Measurements from ENCODE around the gene HMOX2. TPM values are rescaled to one million over a fixed set of nuclear protein-coding genes. Genes with fewer than 3 reads are reported as not detected.

HMOX2 gene
- total RNA-seq, 2 donors from 2014 or later = 28.3 to 30.5 TPM

- intact Hi-C loops (cut with DNase I) = no loop called here
Measured at GRCh38 chr16:4495766-4496165, 19.6 kb downstream of the HMOX2 start.

DNA sequence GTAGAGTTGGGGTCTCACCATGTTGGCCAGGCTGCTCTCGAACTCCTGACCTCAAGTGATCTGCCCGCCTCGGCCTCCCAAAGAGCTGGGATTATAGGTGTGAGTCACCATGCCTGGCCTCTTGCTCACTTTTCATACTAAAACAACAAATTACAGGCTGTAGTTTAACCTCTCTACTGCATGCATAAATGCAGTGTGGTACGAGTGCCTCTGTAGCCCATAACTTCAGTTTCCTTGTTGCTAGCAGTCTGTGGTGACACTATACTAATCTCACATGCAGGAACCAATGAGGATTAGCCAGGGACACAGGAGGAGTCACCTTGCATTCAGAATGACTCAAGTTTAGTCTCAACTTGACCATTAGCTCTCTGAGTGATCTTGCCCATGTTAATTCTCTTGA lies 20.1 kb downstream of the HMOX2 start:
- no peak for DNase-seq (ENCODE audit: low spot score)
- intact Hi-C loops (cut with DNase I) = no loop called here

More at GRCh38 chr16:4495766-4496165, 19.6 kb downstream of the HMOX2 start:
- DNase-seq (ENCODE audit: low spot score) = no peak

GRCh38 chr16:4498546-4499195 lies 22.5 kb downstream of the HMOX2 start:
- DNase-seq (ENCODE audit: low spot score) = no peak
- intact Hi-C loops (cut with DNase I) = no loop called here

DNA sequence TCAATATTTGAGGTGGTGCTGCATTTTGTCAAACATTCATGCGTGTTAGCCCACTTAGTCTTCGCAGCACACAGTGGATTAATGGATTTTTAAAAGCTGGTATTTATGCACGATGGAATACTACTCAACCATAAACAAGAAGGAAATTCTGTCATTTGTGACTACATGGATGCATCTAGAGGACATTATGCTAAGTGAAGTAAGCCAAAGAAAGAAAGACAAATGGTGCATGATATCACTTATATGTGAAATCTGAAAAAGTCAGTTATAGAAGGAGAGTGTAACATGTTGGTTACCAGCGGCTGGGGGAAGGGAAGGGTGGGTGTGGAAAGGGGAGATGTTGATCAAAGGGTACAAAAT lies 23.0 kb downstream of the HMOX2 start:
- intact Hi-C loops (cut with DNase I) = no loop called here
- no peak for DNase-seq (ENCODE audit: low spot score)

GRCh38 chr16:4500272-4500671 lies 24.1 kb downstream of the HMOX2 start:
- intact Hi-C loops (cut with DNase I) = no loop called here
- DNase-seq (ENCODE audit: low spot score) = no peak

- intact Hi-C loops (cut with DNase I) = no loop called here
- no peak for DNase-seq (ENCODE audit: low spot score)
Measured at GRCh38 chr16:4501071-4501478, 24.9 kb downstream of the HMOX2 start.

DNA sequence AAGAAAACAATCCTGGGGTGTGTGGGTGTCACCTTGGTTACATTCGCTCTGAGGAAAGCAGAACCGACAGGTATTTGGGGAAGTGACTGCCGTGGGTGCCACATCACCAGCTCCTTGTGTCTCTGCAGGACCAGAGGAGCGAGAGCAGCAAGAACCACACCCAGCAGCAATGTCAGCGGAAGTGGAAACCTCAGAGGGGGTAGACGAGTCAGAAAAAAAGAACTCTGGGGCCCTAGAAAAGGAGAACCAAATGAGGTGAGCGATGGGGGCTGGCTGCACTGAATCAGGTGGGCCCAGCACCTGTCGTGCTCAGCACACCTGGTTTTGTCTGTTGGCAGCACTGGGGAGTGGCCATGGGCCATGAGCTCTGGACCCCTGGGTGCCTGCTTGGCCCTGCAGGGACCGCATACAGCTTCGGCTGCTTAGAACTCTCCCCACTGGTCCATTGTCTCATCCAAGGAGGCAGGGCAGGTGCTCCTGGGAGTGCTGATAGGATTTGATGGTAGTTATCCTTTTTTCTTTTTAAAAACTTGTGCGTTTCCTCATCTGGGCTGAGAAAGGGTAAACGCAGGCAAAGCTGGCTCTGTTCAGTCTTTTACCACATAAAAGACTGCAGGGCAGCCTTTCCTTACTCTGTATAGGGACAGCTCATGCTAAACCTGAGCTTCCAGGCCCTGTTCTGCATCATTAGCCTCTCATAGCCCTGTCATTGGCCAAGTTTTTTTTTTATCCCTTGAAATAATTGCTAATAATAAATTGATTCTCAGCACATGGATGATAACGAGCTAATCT lies 29.4 kb downstream of the HMOX2 start:
- intact Hi-C loops (cut with DNase I) = loop anchor here in 1 of 2 donors (5.0 kb wide), 1 partner anchor 42 kb away; no protein-coding TSS in a partner anchor
- no peak for DNase-seq (ENCODE audit: low spot score)

- DNase-seq (ENCODE audit: low spot score) = no peak
- intact Hi-C loops (cut with DNase I) = loop anchor here in 1 of 2 donors (5.0 kb wide), 1 partner anchor 41 kb away; no protein-coding TSS in a partner anchor
Measured at GRCh38 chr16:4506450-4506849, 30.3 kb downstream of the HMOX2 start.

DNA sequence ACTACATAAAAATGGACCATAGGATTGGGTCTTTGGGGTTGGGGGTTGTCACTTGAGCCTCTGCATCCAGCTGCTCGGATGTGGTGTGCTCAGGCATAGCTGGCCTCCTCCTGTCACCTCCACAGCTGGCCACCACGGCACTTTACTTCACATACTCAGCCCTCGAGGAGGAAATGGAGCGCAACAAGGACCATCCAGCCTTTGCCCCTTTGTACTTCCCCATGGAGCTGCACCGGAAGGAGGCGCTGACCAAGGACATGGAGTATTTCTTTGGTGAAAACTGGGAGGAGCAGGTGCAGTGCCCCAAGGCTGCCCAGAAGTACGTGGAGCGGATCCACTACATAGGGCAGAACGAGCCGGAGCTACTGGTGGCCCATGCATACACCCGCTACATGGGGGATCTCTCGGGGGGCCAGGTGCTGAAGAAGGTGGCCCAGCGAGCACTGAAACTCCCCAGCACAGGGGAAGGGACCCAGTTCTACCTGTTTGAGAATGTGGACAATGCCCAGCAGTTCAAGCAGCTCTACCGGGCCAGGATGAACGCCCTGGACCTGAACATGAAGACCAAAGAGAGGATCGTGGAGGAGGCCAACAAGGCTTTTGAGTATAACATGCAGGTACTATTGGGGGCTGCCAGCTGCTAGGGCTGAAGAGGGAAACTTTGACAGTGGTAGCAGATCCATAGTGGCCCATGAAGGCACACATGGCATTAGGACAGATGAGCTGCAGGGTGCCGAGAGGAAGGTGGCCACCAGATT lies 31.6 kb downstream of the HMOX2 start:
- no peak for DNase-seq (ENCODE audit: low spot score)
- intact Hi-C loops (cut with DNase I) = loop anchor here in 1 of 2 donors (5.0 kb wide), 1 partner anchor 40 kb away; no protein-coding TSS in a partner anchor

DNA sequence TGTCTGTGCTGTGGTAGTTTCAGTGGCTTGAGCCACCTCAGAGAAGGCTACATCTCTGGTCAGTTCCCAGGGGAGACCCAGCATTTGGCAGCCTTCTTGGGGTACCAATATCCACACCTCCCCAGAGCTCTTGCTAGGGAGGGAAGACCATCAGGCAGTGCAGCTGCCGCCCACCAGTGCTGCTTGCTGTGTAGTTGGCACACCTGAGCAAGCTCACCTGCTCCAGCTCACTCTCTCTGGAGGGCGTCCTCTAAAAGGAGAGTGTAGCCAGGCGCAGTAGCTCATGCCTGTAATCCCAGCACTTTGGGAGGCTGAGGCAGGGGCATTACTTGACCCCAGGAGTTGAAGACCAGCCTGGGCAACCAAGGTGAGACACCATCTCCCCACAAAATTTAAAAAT lies 32.6 kb downstream of the HMOX2 start:
- no peak for DNase-seq (ENCODE audit: low spot score)
- intact Hi-C loops (cut with DNase I) = loop anchor here in 1 of 2 donors (5.0 kb wide), 1 partner anchor 38 kb away; no protein-coding TSS in a partner anchor

GRCh38 chr16:4509420-4509819 lies 33.2 kb downstream of the HMOX2 start:
- intact Hi-C loops (cut with DNase I) = loop anchor here in 1 of 2 donors (5.0 kb wide), 1 partner anchor 38 kb away; no protein-coding TSS in a partner anchor
- no peak for DNase-seq (ENCODE audit: low spot score)

DNA sequence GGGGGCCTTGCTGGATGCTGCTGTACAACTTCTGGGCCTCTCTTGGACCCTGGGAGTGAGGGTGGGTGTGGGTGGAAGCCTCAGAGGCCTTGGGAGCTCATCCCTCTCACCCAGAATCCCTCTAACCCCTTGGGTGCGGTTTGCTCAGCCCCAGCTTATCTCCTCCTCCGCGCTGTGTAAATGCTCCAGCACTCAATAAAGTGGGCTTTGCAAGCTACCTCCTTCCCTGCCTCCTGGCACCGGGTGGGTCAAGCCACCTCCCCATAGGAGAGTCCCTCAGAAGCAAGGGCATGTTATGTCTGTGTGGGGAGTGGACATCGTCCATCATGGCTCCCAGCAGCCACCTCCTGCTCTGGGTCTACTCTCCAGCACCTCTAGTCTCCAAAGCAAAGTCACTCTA lies 33.9 kb downstream of the HMOX2 start:
- intact Hi-C loops (cut with DNase I) = no loop called here
- DNase-seq (ENCODE audit: low spot score) = no peak

DNA sequence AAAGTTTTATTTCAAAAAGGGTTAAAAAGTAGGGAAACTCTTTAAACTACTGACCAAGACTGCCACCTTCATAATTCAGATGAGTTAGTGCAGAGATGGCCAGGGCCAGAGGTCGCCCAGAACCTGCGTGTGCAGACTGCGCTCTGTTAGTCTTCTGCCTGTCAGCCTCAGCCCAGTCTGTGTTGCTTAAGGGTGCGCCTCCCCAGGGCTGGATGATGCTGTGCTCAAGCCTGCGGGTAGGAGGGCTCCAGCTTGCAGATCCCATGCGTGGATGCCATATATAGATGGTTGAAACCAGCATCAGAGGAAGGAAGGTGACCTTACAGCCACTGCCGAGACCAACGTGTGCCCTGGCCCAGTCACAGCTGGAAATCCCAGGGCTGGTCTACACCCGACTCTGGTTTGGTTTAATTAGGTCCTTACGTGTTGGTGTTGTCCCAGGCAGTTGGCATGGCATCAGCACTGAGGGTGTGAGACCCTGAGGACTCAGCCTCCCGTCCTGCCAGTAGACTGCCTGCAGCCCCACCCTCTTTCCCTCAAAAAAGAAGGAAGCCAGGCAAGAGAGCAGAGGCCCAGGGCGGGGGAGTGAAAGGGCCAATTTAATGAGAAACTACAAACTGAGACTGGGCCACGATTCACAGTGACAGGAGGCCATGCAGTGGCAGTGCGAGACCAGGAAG lies 34.7 kb downstream of the HMOX2 start:
- intact Hi-C loops (cut with DNase I) = no loop called here
- DNase-seq (ENCODE audit: low spot score) = no peak

- intact Hi-C loops (cut with DNase I) = no loop called here
Measured at GRCh38 chr16:4511441-4512082, 35.4 kb downstream of the HMOX2 start.

GRCh38 chr16:4512473-4512872 lies 36.3 kb downstream of the HMOX2 start:
- DNase-seq (ENCODE audit: low spot score) = no peak
- intact Hi-C loops (cut with DNase I) = no loop called here

More at GRCh38 chr16:4511441-4512082, 35.4 kb downstream of the HMOX2 start:
- DNase-seq (ENCODE audit: low spot score) = no peak

- DNase-seq (ENCODE audit: low spot score) = no peak
- intact Hi-C loops (cut with DNase I) = no loop called here
Measured at GRCh38 chr16:4513086-4513860, 37.1 kb downstream of the HMOX2 start.

DNA sequence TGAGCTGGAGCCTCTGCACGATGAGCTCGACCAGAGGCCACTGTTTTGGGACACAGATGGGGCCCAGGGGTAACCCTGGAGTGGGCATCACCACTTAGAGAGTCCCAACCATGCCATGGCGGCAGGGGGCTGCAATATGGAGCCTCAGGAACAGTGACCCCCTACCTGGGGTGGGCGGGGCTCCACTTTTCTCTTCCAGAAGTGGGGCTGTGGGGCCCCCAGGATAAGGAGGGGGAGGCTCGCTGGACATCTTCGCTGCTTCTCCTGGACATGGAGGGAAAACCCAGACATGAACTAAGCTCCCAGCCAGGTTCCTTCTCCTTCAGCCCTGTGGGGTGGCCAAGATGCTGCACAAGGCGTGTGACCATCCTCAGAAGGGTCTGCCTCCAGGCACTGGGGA lies 37.7 kb downstream of the HMOX2 start:
- DNase-seq (ENCODE audit: low spot score) = no peak
- intact Hi-C loops (cut with DNase I) = no loop called here

- intact Hi-C loops (cut with DNase I) = no loop called here
Measured at GRCh38 chr16:4514606-4515005, 38.4 kb downstream of the HMOX2 start.

More at GRCh38 chr16:4514606-4515005, 38.4 kb downstream of the HMOX2 start:
- DNase-seq (ENCODE audit: low spot score) = no peak
